ENCODE measurements around the gene PAOX.

The PAOX gene

GRCh38 chr10:133347710-133348517, 31.1 kb upstream of the PAOX start:
- no peak for DNase-seq (ENCODE audit: low read depth)
- no peak overlapping the region for H3K4me3 ChIP-seq (ENCODE audit: low read depth, low read length)

- H3K4me3 ChIP-seq (ENCODE audit: low read depth, low read length), result no peak overlapping the region
- DNase-seq (ENCODE audit: low read depth), result no peak
These were observed 29.9 kb upstream of the PAOX start for GRCh38 chr10:133349160-133349568.

GRCh38 chr10:133349577-133350011, 29.5 kb upstream of the PAOX start:
- DNase-seq (ENCODE audit: low read depth), result no peak
- no peak overlapping the region for H3K4me3 ChIP-seq (ENCODE audit: low read depth, low read length)

GRCh38 chr10:133350283-133350949, 28.6 kb upstream of the PAOX start:
- no peak for DNase-seq (ENCODE audit: low read depth)
- no peak overlapping the region for H3K4me3 ChIP-seq (ENCODE audit: low read depth, low read length)

GRCh38 chr10:133350950-133351329, 28.1 kb upstream of the PAOX start:
- H3K4me3 ChIP-seq (ENCODE audit: low read depth, low read length), result no peak overlapping the region
- DNase-seq (ENCODE audit: low read depth), result no peak

GRCh38 chr10:133351408-133352318, 27.4 kb upstream of the PAOX start:
- no peak overlapping the region for H3K4me3 ChIP-seq (ENCODE audit: low read depth, low read length)
- DNase-seq (ENCODE audit: low read depth), result no peak

GRCh38 chr10:133353202-133353959, 25.7 kb upstream of the PAOX start:
- H3K4me3 ChIP-seq (ENCODE audit: low read depth, low read length), result no peak overlapping the region
- no peak for DNase-seq (ENCODE audit: low read depth)

GRCh38 chr10:133353988-133354605, 25.0 kb upstream of the PAOX start:
- H3K4me3 ChIP-seq (ENCODE audit: low read depth, low read length), result no peak overlapping the region
- no peak for DNase-seq (ENCODE audit: low read depth)

GRCh38 chr10:133354672-133355240, 24.3 kb upstream of the PAOX start:
- DNase-seq (ENCODE audit: low read depth), result no peak
- H3K4me3 ChIP-seq (ENCODE audit: low read depth, low read length), result no peak overlapping the region

GRCh38 chr10:133355266-133355665, 23.8 kb upstream of the PAOX start:
- H3K4me3 ChIP-seq (ENCODE audit: low read depth, low read length), result no peak overlapping the region
- no peak for DNase-seq (ENCODE audit: low read depth)

GRCh38 chr10:133355991-133356390, 23.1 kb upstream of the PAOX start:
- no peak overlapping the region for H3K4me3 ChIP-seq (ENCODE audit: low read depth, low read length)
- DNase-seq (ENCODE audit: low read depth), result no peak

GRCh38 chr10:133356549-133357284, 22.3 kb upstream of the PAOX start:
- DNase-seq (ENCODE audit: low read depth), result no peak
- H3K4me3 ChIP-seq (ENCODE audit: low read depth, low read length), result peak overlapping the region; percentile 60

GRCh38 chr10:133357285-133358161, 21.5 kb upstream of the PAOX start, which contains the start of gene FUOM:
FUOM (minus strand) TSS chr10:133358019; CDS start chr10:133358007, 12 bp downstream.
- DNase-seq (ENCODE audit: low read depth), result peak; percentile 21
- H3K4me3 ChIP-seq (ENCODE audit: low read depth, low read length), result peak within 1 kb of the TSS; percentile 60

GRCh38 chr10:133358162-133358924, 20.7 kb upstream of the PAOX start:
- H3K4me3 ChIP-seq (ENCODE audit: low read depth, low read length), result no peak overlapping the region
- no peak for DNase-seq (ENCODE audit: low read depth)

GRCh38 chr10:133358925-133359310, 20.1 kb upstream of the PAOX start:
- DNase-seq (ENCODE audit: low read depth), result no peak
- no peak overlapping the region for H3K4me3 ChIP-seq (ENCODE audit: low read depth, low read length)

- H3K4me3 ChIP-seq (ENCODE audit: low read depth, low read length), result no peak overlapping the region
- DNase-seq (ENCODE audit: low read depth), result no peak
These were observed 19.5 kb upstream of the PAOX start for GRCh38 chr10:133359554-133359971.
